CD4-positive, alpha-beta T cell treated with Interleukin-17A for 4 hours (primary cell): ENCODE data around the gene RIN3.

Experiments used
- DNase-seq: peaks from one replicate; pipeline ENCODE4 v3.0.0-alpha.2; 2020; ENCODE audit warnings: mixed read lengths

The RIN3 gene

GRCh38 chr14:92654239-92654901 is 140.8 kb downstream of the RIN3 start:
- no peak for DNase-seq

- no peak for DNase-seq
Observed at GRCh38 chr14:92655419-92656201, 142.0 kb downstream of the RIN3 start.

GRCh38 chr14:92656306-92657081 is 142.9 kb downstream of the RIN3 start:
- no peak for DNase-seq

- DNase-seq: no peak
Observed at GRCh38 chr14:92657457-92658142, 144.0 kb downstream of the RIN3 start.

GRCh38 chr14:92658160-92658559 is 144.6 kb downstream of the RIN3 start:
- DNase-seq: no peak

GRCh38 chr14:92658684-92659083 is 145.1 kb downstream of the RIN3 start:
- no peak for DNase-seq

GRCh38 chr14:92659765-92660561 is 146.4 kb downstream of the RIN3 start:
- DNase-seq: no peak

GRCh38 chr14:92660571-92660970 is 147.0 kb downstream of the RIN3 start:
- no peak for DNase-seq

- no peak for DNase-seq
Observed at GRCh38 chr14:92663049-92663448, 149.5 kb downstream of the RIN3 start.

- DNase-seq: no peak
Observed at GRCh38 chr14:92665661-92666110, 152.1 kb downstream of the RIN3 start.

GRCh38 chr14:92666251-92666650 is 152.7 kb downstream of the RIN3 start:
- DNase-seq: no peak

GRCh38 chr14:92668276-92668973 is 154.8 kb downstream of the RIN3 start:
- DNase-seq: no peak

GRCh38 chr14:92670160-92670559 is 156.6 kb downstream of the RIN3 start:
- DNase-seq: no peak

GRCh38 chr14:92670643-92671366 is 157.2 kb downstream of the RIN3 start:
- DNase-seq: no peak

GRCh38 chr14:92673601-92674150 is 160.1 kb downstream of the RIN3 start:
- no peak for DNase-seq

GRCh38 chr14:92675421-92675820 is 161.8 kb downstream of the RIN3 start:
- DNase-seq: no peak

GRCh38 chr14:92675976-92676375 is 162.4 kb downstream of the RIN3 start:
- no peak for DNase-seq

- DNase-seq: no peak
Observed at GRCh38 chr14:92676403-92677086, 163.0 kb downstream of the RIN3 start.

GRCh38 chr14:92677087-92677668 is 163.6 kb downstream of the RIN3 start:
- DNase-seq: no peak
